ENCODE data around the gene LYPD6B. TPM values are rescaled to one million over a fixed set of nuclear protein-coding genes. Genes with fewer than 3 reads are reported as not detected.

The LYPD6B gene
- total RNA-seq, 4 donors from 2014 or later: 0.49 to 0.54 TPM; not detected in 2

DNA sequence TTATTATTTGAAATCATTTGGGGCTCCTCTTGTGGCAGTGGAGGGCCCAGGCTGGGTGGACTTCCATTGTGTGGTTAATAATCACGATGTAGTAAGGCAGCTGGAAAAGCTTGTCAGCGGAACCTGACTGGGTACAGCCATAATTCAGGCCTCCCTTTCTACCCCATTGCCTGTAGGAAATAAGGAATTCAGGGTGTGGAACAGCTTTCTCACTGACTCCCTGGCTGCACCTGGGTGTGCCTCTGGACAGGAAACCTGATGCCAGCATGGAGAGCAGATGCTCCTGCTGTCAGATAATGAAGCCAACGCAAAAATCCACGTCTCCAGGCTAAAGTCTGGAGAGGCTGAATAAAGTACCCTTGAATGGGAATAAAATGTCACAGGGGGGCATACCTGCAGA is 44.2 kb downstream of the LYPD6B start:
- Histone ChIP-seq H3K4me1 (no peaks in the 10 kb centered on the region), H3K27ac (no peak overlapping the region), H3K9me3 (no peaks in the 10 kb centered on the region), H3K4me3 (no peak overlapping the region), H3K27me3 (peaks cover 2% of the 10 kb centered on the region), H3K36me3 (no peaks in the 10 kb centered on the region)
- TF ChIP-seq, protein P1, sequence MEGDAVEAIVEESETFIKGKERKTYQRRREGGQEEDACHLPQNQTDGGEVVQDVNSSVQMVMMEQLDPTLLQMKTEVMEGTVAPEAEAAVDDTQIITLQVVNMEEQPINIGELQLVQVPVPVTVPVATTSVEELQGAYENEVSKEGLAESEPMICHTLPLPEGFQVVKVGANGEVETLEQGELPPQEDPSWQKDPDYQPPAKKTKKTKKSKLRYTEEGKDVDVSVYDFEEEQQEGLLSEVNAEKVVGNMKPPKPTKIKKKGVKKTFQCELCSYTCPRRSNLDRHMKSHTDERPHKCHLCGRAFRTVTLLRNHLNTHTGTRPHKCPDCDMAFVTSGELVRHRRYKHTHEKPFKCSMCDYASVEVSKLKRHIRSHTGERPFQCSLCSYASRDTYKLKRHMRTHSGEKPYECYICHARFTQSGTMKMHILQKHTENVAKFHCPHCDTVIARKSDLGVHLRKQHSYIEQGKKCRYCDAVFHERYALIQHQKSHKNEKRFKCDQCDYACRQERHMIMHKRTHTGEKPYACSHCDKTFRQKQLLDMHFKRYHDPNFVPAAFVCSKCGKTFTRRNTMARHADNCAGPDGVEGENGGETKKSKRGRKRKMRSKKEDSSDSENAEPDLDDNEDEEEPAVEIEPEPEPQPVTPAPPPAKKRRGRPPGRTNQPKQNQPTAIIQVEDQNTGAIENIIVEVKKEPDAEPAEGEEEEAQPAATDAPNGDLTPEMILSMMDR (IDR thresholded peaks at IDR 0.05): no peak
- TF ChIP-seq EP300 (IDR thresholded peaks at IDR 0.05): no peak
- no peak for TF ChIP-seq POLR2AphosphoS5 (IDR thresholded peaks at IDR 0.05)
- no peak for TF ChIP-seq POLR2A (IDR thresholded peaks at IDR 0.05)
- no peak for ATAC-seq
- WGBS, 2 donors (ENCODE audit: low coverage in 1 of 2): 83 to 95% methylated on average over 1 to 3 of the region's 4 CpGs

DNA sequence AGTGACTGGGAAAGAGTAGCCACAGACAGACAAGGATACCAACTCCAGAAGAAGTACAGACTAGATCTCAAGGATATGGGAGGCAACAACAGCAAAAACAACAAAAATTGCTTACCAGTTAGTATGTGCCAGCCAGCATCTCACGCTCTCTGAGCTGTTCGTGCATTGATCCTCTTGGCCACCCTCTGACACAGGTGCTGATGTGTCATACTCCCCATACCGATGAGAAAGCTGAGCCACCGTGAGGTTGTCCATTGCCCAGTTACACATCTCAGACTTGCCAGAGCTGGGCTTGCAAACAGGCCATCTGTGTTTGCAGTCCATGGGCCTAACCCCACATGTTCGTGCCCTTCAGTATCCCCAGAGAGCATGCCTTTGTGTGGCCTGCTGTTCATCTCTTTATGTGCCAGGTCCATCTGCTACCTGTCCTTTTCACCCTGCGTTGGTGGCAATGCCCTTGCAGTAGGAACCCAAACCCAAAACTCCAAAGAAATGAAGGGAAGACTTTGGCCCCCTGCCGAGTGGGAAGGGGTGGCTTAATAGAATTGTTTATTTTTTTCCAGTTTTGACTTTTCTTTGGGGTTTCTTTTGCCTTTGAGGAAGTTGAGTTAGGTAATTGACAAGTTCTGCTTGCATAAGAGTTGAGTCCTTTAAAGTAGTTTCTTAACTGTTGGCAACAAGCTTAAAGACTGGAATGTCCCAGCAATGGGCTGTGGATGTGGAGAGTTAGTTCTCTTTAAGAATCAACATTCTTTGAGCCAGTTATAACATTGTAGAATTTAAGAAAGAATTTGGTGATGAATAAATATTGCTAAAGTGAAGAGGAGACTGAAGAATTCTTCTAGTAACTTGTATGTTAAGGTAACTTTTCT is 46.7 kb downstream of the LYPD6B start:
- H3K4me3 ChIP-seq: no peak overlapping the region
- no peak for TF ChIP-seq POLR2A (IDR thresholded peaks at IDR 0.05)
- H3K36me3 ChIP-seq: no peaks in the 10 kb centered on the region
- no peaks in the 10 kb centered on the region for H3K4me1 ChIP-seq
- WGBS, 2 donors (ENCODE audit: low coverage in 1 of 2): 88 to 89% methylated on average over 3 to 5 of the region's 7 CpGs
- no peak for ATAC-seq
- H3K9me3 ChIP-seq: no peaks in the 10 kb centered on the region
- H3K27me3 ChIP-seq: peaks cover 2% of the 10 kb centered on the region
- no peak overlapping the region for H3K27ac ChIP-seq

DNA sequence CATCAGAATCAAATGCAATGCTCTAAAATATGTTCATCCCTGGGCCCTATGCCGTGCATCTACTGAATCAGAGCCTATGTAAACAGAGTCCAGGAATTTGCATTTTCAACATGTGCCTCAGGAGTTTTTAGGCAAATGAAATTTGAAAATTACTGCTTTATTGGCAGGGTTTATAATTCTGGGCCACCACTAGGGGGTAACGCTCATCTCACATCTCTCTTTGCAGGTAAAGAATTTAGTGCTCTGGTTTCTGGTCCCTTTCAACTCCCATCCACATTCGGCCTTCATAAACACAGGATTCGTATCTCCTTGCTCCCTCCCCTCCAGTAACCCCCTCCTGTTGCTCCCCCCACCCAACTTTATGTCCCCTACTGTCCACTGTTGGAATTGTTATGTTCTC is 49.3 kb downstream of the LYPD6B start:
- WGBS, 2 donors (ENCODE audit: low coverage in 1 of 2): 67 to 74% methylated on average over 1 to 4 of the region's 4 CpGs
- ATAC-seq: no peak
- no peak overlapping the region for H3K4me3 ChIP-seq
- H3K4me1 ChIP-seq: no peaks in the 10 kb centered on the region
- H3K9me3 ChIP-seq: no peaks in the 10 kb centered on the region
- H3K27ac ChIP-seq: no peak overlapping the region
- H3K36me3 ChIP-seq: no peaks in the 10 kb centered on the region
- no peak for TF ChIP-seq POLR2AphosphoS5 (IDR thresholded peaks at IDR 0.05)
- TF ChIP-seq EP300 (IDR thresholded peaks at IDR 0.05): no peak
- TF ChIP-seq POLR2A (IDR thresholded peaks at IDR 0.05): no peak
- TF ChIP-seq, protein P1 (IDR thresholded peaks at IDR 0.05): no peak
- peaks cover 2% of the 10 kb centered on the region for H3K27me3 ChIP-seq

- TF ChIP-seq, protein P1 (IDR thresholded peaks at IDR 0.05): no peak
- TF ChIP-seq POLR2AphosphoS5 (IDR thresholded peaks at IDR 0.05): no peak
- TF ChIP-seq EP300 (IDR thresholded peaks at IDR 0.05): no peak
- TF ChIP-seq POLR2A (IDR thresholded peaks at IDR 0.05): no peak
- Histone ChIP-seq H3K4me1 (no peaks in the 10 kb centered on the region), H3K9me3 (no peaks in the 10 kb centered on the region), H3K27me3 (peaks cover 2% of the 10 kb centered on the region), H3K36me3 (no peaks in the 10 kb centered on the region), H3K27ac (no peak overlapping the region), H3K4me3 (no peak overlapping the region)
- ATAC-seq: no peak
These were observed 50.6 kb downstream of the LYPD6B start for GRCh38 chr2:149089068-149089467.

DNA sequence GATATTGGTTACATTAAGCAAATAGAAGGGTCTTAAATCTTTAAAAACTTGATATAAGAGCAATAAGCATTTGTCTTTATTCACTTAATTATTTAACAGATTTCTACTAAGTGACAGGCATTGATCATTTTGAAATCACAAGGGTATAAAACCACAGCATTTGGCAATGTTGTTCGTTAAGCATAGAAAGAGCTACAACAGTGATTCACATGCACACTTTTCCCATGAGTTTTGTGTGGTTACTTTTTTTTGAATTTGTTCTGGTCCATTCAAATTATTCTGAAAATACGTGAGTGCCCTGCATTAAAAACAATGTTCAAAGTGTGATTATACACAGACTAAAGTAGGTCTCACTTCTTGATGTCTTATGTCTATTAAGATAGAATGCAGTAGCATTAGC is 52.2 kb downstream of the LYPD6B start:
- no peaks in the 10 kb centered on the region for H3K9me3 ChIP-seq
- peaks cover 2% of the 10 kb centered on the region for H3K27me3 ChIP-seq
- no peak overlapping the region for H3K27ac ChIP-seq
- TF ChIP-seq EP300 (IDR thresholded peaks at IDR 0.05) (no peak), POLR2AphosphoS5 (IDR thresholded peaks at IDR 0.05) (no peak)
- TF ChIP-seq, protein P1 (IDR thresholded peaks at IDR 0.05): no peak
- 68 to 88% methylated on average over 2 of the region's 2 CpGs for WGBS, 2 donors (ENCODE audit: low coverage in 1 of 2)
- no peaks in the 10 kb centered on the region for H3K4me1 ChIP-seq
- H3K36me3 ChIP-seq: no peaks in the 10 kb centered on the region
- no peak overlapping the region for H3K4me3 ChIP-seq
- no peak for ATAC-seq

All from gastroesophageal sphincter (tissue), 4 donors.